Measurements from ENCODE around the gene CDH7.

CDH7 gene

GRCh38 chr18:65737471-65737955, 13.3 kb upstream of the CDH7 start:
- H3K4me2 ChIP-seq (ENCODE audit: low read length) = no peak overlapping the region
- H3K27me3 ChIP-seq (ENCODE audit: low read depth, low read length) = no peaks in the 10 kb centered on the region
- peak overlapping the region; percentile 94 for H2AFZ ChIP-seq (ENCODE audit: low read depth, low read length)
- no peak overlapping the region for H3K4me3 ChIP-seq (ENCODE audit: low read length)
- no peaks in the 10 kb centered on the region for H3K9me3 ChIP-seq (ENCODE audit: insufficient read depth, low read length)
- H4K20me1 ChIP-seq (ENCODE audit: insufficient read depth, low read length) = no peaks in the 10 kb centered on the region
- H3K36me3 ChIP-seq (replicated peaks; ENCODE audit: low read depth, low read length) = no peaks in the 10 kb centered on the region
- H3K27ac ChIP-seq (ENCODE audit: low read length) = no peak overlapping the region
- H3K79me2 ChIP-seq (ENCODE audit: low read length) = no peaks in the 10 kb centered on the region
- H3K4me1 ChIP-seq (ENCODE audit: low read length) = peaks cover 5% of the 10 kb centered on the region; the same call in 1 of the 2 replicates
- no peak overlapping the region for H3K9ac ChIP-seq (ENCODE audit: low read length)
- TF ChIP-seq EZH2phosphoT487 (IDR thresholded peaks at IDR 0.05; ENCODE audit: low read depth) = no peak
- TF ChIP-seq, protein P1, sequence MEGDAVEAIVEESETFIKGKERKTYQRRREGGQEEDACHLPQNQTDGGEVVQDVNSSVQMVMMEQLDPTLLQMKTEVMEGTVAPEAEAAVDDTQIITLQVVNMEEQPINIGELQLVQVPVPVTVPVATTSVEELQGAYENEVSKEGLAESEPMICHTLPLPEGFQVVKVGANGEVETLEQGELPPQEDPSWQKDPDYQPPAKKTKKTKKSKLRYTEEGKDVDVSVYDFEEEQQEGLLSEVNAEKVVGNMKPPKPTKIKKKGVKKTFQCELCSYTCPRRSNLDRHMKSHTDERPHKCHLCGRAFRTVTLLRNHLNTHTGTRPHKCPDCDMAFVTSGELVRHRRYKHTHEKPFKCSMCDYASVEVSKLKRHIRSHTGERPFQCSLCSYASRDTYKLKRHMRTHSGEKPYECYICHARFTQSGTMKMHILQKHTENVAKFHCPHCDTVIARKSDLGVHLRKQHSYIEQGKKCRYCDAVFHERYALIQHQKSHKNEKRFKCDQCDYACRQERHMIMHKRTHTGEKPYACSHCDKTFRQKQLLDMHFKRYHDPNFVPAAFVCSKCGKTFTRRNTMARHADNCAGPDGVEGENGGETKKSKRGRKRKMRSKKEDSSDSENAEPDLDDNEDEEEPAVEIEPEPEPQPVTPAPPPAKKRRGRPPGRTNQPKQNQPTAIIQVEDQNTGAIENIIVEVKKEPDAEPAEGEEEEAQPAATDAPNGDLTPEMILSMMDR (IDR thresholded peaks at IDR 0.05; ENCODE audit: low read depth, low read length) = no peak

- 0 out of 2 replicates have a peak, but pooled peaks cover 5% of the 10 kb centered on the region for H3K9me3 ChIP-seq (ENCODE audit: insufficient read depth, low read length)
- TF ChIP-seq, protein P1 (IDR thresholded peaks at IDR 0.05; ENCODE audit: low read depth, low read length) = no peak
- no peak for TF ChIP-seq EZH2phosphoT487 (IDR thresholded peaks at IDR 0.05; ENCODE audit: low read depth)
- H2AFZ ChIP-seq (ENCODE audit: low read depth, low read length) = no peak overlapping the region
- H3K4me2 ChIP-seq (ENCODE audit: low read length) = no peak overlapping the region
- no peaks in the 10 kb centered on the region for H4K20me1 ChIP-seq (ENCODE audit: insufficient read depth, low read length)
- H3K9ac ChIP-seq (ENCODE audit: low read length) = no peak overlapping the region
- H3K79me2 ChIP-seq (ENCODE audit: low read length) = no peaks in the 10 kb centered on the region
- no peak overlapping the region for H3K4me3 ChIP-seq (ENCODE audit: low read length)
- H3K4me1 ChIP-seq (ENCODE audit: low read length) = no peaks in the 10 kb centered on the region
- H3K27me3 ChIP-seq (ENCODE audit: low read depth, low read length) = no peaks in the 10 kb centered on the region
- H3K36me3 ChIP-seq (replicated peaks; ENCODE audit: low read depth, low read length) = no peaks in the 10 kb centered on the region
- H3K27ac ChIP-seq (ENCODE audit: low read length) = no peak overlapping the region
Measured at GRCh38 chr18:65746936-65747335, 3.9 kb upstream of the CDH7 start.

DNA sequence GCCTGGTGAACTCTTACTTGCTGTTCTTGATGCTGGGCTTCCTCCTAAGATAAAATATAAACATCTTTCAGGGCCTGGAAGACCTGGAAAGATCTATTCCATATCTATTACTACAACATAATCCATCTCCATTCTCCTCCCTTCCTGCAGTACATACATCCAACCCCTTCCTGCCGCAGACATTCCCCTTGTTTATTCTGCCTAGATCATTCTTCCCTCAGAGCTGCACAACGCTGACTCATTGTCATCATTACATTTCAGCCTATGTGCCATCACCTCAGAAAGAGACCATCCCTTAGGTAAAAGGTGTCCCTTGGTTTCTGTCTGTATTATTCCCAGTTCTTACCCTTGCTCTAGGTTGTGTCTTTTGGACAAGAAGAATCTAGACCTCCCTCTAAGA, 2.5 kb upstream of the CDH7 start:
- H3K4me3 ChIP-seq (ENCODE audit: low read length) = no peak overlapping the region
- no peaks in the 10 kb centered on the region for H4K20me1 ChIP-seq (ENCODE audit: insufficient read depth, low read length)
- H3K9ac ChIP-seq (ENCODE audit: low read length) = no peak overlapping the region
- H3K79me2 ChIP-seq (ENCODE audit: low read length) = no peaks in the 10 kb centered on the region
- 0 out of 2 replicates have a peak, but pooled peaks cover 5% of the 10 kb centered on the region for H3K9me3 ChIP-seq (ENCODE audit: insufficient read depth, low read length)
- TF ChIP-seq, protein P1 (IDR thresholded peaks at IDR 0.05; ENCODE audit: low read depth, low read length) = no peak
- no peak for TF ChIP-seq EZH2phosphoT487 (IDR thresholded peaks at IDR 0.05; ENCODE audit: low read depth)
- H3K4me2 ChIP-seq (ENCODE audit: low read length) = no peak overlapping the region
- 0 out of 2 replicates have a peak overlapping the region, but pooled peaks have one; percentile 12 for H2AFZ ChIP-seq (ENCODE audit: low read depth, low read length)
- H3K4me1 ChIP-seq (ENCODE audit: low read length) = peaks cover 9% of the 10 kb centered on the region
- H3K36me3 ChIP-seq (replicated peaks; ENCODE audit: low read depth, low read length) = no peaks in the 10 kb centered on the region
- H3K27ac ChIP-seq (ENCODE audit: low read length) = no peak overlapping the region
- H3K27me3 ChIP-seq (ENCODE audit: low read depth, low read length) = no peaks in the 10 kb centered on the region

DNA sequence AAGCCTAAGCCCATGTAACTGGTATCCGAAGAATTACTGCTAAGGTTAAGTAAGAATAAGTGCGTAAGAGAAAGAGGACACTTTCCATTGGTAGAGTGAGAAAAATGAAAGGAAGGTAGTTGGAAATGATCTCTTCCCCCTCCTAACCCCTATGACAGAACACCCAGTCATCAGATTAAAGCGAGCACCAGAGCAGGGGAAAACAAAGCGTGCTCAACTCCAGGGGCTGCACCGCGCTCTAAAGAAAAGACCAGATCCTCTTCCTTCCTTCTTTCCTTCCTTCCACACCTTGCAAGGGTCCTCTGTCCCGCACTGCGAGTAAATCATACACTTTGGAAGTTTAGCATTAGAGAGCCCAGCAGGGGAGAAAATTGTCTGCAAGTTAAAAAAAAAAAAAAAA, 971 bp upstream of the CDH7 start:
- H3K4me2 ChIP-seq (ENCODE audit: low read length) = no peak overlapping the region
- H4K20me1 ChIP-seq (ENCODE audit: insufficient read depth, low read length) = no peaks in the 10 kb centered on the region
- H3K27ac ChIP-seq (ENCODE audit: low read length) = no peak overlapping the region
- H3K9me3 ChIP-seq (ENCODE audit: insufficient read depth, low read length) = 0 out of 2 replicates have a peak, but pooled peaks cover 5% of the 10 kb centered on the region
- H3K36me3 ChIP-seq (replicated peaks; ENCODE audit: low read depth, low read length) = no peaks in the 10 kb centered on the region
- H3K4me3 ChIP-seq (ENCODE audit: low read length) = no peak overlapping the region
- TF ChIP-seq, protein P1 (IDR thresholded peaks at IDR 0.05; ENCODE audit: low read depth, low read length) = no peak
- H3K9ac ChIP-seq (ENCODE audit: low read length) = no peak overlapping the region
- H3K4me1 ChIP-seq (ENCODE audit: low read length) = peaks cover 24% of the 10 kb centered on the region
- H2AFZ ChIP-seq (ENCODE audit: low read depth, low read length) = no peak overlapping the region
- no peaks in the 10 kb centered on the region for H3K79me2 ChIP-seq (ENCODE audit: low read length)
- no peaks in the 10 kb centered on the region for H3K27me3 ChIP-seq (ENCODE audit: low read depth, low read length)
